ENCODE data around the gene INCENP.

INCENP gene

DNA sequence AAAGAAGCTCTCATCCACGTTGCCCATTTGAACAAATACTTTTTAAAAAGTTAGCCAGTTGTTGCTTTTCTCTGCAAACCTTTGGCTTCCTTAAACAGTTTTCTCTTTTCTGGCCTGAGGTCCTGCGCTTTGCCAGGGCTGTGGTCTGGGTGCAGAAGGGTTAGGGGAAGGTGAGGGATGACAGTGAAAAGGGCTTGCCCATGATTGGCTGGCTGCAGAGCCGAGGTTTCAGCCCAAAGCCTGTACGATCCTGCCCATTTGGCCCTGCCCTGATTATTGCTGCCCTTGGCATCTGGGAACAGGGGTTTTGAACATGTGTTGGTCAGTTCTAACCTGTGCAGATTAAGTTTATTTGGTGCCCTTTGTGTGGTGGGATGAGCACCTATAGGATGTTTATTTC is 1.5 kb downstream of the INCENP start:
- DNase-seq = no peak

DNA sequence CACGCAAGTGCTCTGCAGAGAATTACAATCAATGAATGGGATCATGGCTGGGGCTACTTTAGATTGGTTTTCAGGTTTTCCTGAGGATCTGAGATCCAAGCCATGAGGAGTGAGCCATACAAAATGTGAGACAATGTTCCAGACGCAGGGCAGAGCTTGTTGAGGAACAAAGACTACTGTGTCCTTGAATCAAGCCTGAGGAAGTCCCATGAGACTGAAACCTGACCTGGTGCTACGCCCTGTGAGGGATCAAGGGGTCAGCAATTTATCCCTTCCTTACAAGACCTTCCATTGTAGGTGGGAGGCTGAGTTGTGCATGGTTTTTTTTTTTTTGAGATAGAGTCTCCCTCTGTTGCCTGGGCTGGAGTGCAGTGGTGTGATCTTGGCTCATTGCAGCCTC is 2.1 kb downstream of the INCENP start:
- DNase-seq = no peak

DNA sequence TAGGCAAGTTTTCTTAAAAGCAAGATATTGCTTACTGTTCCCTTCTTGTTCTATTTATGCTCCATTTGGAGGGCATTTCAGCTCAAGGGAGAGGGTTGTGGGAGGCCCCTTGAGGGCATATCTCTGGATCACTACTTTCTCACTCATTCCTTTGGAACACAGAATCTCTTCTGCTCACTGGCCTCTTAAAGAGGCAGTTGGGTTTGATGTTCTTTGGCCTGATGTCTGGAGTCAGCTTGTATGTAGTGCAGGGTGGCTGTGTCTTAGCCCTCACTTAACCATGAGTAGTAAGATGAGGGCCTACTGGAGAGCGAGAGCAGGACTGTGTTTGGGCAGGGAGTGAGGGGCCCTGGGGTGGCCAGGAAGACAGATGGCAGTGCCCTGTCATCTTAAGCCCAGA is 3.6 kb downstream of the INCENP start:
- no peak for DNase-seq

DNA sequence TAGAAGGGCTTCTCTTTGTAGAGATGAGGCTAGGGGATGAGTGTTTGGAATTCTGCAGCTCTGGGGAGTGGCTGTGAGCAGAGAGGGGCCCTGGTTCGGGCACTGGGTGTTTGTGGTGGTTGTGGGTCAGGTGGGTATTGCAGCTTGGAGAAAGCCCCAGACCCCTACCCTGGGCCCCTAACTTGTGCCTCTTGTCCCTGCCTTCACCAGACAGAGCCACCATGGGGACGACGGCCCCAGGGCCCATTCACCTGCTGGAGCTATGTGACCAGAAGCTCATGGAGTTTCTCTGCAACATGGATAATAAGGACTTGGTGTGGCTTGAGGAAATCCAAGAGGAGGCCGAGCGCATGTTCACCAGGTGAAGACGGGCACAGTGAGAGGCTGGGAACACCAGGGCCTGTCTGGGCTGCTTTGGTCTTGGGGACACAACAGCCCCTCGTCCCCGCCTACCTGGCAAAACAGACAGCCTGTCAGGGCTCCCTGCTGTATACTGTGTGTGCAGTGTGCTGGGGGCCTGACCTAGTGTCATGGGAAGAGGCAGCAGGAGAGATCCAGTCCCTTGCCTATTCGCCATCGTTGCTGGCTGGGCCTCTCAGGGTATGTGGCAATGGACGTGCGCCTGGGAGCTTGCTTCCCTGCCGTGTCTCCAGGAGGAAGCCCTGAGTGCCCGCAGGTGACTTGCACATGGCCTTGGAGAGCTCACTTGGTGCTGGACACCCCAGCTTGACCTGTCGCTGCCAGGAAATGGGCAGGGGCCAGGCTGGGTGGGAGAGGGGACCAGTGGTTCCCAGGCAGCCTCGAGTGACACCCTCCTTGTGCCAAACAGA is 4.3 kb downstream of the INCENP start:
- DNase-seq = no peak

DNA sequence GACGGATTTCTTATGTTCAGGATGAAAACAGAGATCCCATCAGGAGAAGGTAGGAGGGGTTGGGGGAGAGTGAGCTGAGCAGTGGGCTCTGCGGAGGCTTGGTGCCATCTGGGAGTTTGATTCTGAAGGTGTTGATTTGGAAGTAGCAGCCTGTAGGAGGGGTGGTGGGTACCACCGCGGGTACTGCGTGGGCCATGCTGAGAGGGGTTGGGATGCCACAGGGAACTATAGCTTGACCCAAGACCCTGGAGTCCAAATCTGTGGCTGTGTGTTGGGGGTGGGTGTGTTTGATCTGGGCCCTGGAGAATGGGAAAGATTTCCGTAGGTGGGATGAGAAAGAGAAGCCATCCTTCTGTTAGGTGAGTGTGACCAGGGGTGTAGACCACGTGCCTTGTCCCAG is 5.0 kb downstream of the INCENP start:
- no peak for DNase-seq

DNA sequence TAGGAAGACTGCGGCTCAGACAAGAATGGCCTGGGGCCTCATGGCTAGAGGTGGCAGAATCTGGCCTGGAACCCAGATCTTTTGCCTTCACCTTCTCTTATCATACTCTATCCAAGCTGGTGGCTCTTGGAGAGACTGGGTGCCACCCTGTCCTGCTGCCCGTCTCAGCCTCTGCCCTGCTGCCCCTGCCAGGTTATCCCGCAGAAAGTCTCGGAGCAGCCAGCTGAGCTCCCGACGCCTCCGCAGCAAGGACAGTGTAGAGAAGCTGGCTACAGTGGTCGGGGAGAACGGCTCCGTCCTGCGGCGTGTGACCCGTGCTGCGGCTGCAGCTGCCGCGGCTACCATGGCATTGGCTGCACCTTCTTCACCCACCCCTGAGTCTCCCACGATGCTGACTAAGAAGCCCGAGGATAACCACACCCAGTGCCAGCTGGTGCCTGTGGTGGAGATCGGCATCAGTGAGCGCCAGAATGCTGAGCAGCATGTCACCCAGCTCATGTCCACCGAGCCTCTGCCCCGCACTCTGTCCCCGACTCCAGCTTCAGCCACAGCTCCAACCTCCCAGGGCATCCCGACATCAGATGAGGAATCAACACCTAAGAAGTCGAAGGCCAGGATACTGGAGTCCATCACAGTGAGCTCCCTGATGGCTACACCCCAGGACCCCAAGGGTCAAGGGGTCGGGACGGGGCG is 5.9 kb downstream of the INCENP start:
- DNase-seq = no peak

DNA sequence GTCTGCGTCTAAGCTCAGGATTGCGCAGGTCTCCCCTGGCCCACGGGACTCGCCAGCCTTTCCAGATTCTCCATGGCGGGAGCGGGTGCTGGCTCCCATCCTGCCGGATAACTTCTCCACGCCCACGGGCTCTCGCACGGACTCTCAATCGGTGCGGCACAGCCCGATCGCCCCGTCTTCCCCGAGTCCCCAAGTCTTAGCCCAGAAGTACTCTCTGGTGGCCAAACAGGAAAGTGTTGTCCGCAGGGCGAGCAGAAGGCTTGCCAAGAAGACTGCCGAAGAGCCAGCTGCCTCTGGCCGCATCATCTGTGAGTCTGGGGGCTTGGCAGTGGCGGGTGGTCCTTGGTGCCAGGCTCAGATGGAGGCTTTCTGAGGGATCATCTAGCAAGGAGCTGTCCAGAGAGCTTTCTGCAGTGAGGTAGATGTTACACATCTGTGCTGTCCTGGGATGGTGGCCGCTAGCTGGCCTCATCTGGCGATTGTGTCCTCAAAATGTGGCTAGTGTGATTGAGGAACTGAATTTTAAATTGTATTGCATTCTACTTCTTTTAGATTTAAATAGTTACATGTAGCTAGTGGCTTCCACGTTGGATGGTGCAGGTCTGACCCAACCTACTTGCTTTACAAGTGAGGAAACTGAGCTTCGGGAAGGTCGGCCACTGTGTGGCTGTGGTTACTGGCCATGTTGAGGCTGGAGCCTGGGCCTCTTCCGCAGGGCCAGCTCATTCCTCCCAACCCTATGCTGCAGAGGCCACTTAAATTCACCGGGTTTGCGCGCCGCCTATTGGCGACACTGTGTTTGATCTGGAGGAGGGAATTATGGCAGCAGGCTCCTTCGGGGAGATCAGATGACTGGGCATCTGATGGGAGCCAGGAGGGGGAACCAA is 6.7 kb downstream of the INCENP start:
- DNase-seq = no peak

DNA sequence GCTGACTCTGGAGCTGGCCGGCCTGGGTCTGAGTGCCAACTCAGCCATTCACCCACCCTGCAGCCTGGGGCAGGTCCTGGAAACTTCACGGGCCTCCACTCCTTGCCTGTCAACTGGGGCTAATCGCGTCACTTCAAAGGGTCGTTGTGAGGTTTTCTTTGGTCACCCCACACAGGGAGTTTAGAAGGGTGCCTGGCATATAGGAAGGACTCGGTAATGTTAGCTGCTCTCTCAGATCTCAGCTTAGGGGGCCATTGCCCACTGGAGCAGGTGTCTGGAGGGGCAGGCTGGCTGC is 7.3 kb downstream of the INCENP start:
- no peak for DNase-seq

DNA sequence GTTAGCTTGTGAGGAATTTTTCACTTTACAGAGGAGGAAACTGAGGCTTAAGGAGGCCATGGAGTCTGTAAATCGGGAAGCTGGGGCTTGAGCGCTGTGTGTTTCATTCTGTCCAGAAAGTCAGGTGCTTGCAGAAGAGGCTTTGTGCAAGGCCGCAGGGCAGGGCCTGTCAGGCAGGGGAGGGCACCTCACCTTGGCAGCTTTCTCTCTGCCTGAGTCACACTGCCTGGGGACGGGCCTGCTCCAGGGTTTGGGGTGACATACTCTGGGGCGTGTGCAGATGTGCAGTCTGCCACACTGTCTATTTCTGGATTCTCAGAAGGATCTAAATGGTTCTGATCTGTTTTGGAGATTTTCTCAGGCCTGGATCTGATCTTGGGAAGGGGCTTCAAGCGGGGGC is 8.4 kb downstream of the INCENP start:
- DNase-seq = no peak

DNA sequence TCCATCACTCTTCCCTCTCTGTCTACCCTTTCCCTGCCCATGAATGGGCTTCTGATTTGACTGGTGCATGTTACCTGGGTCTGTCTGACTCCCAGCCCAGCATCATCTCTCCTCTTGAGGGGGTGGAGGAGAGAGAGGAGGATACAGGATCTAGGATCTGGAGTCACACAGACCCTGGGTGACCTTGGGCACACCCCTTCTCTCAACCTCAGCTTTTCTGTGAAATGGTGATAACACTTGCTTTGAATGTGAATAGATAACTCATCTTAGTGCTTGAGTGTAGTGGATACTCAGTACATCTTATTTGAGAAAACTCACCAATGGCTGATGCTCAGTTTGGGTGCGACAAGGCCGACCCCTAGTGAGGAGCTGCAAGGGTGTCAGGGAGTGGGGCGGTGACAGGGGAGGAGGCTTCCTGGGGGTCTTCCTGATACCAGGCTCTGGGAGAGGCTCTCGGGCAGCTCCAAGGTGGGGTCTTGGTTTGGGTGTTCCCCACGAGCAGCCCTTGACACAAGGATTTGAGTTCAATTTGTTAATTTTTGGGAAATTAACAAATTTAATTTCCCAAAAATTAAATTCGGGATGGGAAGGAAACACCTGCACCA is 9.0 kb downstream of the INCENP start:
- no peak for DNase-seq

DNA sequence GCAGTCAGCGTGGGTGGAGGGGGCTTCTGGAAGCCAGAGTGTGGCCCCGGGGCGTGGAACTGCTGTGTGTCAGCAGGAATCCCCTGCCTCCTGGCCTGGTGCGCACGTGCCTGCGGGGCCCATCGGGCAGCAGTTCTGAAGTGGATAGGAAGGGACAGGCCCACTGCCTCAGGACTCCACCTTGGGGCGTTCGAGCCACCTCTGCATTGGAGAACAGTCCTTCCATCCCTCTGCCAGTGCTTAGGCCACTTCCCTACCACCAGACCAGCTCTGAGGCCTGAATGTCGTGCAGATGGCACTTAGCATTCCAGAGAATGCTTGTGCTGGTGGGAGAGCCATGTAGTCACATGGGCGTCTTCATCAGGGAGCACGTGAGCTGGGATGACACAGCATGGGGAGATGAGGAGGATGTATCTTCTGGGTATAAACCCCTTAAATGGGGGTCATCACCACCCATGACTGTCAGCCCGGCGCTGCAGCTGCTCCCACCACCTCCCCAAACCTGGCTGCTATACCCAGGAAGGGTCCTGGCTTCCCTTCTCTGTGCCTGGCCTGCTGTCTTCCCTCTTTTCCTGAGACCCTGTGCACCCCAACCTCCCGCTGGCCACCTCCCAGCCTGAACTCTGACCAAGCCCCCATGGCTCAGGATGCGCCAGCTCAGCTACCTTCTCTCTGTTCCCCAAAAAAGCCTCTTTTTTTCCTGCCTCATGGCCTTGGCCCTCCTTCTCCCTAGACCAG is 9.7 kb downstream of the INCENP start:
- DNase-seq = no peak

DNA sequence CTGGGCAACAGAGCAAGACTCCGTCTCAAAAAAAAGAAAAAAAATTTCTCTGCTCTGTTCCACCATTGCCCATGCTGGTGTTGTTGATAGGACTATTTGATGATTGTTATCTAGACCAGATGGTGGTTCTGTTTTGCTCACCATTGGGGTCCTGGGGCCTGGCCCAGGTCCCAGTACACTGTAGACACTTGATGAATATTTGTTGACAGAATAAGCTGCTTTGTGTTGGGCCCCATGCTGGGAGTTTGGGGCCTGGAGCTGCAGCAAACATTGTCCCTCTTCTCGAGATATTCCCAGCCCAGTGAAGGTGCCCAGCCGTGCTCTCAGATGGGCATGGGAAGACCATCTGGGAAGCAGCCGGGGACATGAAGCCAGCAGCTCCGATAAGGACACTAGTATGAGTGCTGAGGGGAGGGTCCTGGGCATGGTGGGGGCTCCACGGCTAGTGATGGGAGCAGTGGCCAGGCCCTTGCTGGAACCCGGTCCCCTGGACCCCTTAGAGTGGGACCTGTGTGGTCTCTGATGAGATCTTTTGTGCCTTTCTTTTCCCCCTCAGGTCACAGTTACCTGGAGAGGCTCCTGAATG is 13.6 kb downstream of the INCENP start:
- no peak for DNase-seq

DNA sequence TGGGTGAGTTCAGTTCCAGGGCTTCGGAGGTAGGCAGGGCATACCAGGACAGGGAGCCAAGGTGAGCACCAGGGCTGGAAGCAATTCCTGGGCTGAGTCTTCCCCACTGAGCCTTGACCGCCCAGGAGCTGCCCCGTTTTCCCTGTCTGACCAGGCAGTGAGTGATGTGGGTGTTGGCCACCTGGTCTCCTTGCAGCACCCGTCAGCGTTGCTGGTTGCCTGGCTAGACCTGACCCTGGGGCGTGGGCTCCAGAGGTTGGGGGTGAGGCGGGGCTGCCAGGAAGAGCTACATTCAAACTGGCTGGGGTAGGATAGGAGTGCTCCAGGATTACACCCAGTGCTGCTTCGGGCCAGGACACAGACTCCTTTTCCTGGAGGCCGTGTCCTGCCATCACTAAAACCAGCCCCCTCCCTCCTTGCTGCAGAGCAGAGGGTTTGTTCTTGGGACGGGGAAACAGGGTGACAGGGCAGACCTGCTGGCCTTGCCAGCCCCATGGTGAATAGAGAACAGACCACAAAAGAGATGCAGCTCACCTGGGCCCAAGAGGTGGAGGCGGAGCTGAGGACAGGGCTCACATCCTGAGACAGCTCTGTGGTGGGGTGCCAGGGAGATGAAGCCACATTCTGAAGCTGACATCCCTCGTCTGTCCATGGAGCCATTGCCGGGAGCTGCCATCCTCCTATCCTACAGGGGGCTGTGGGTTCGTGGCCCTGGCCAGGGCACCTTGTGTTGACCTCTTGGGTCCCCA is 14.2 kb downstream of the INCENP start:
- DNase-seq = no peak

DNA sequence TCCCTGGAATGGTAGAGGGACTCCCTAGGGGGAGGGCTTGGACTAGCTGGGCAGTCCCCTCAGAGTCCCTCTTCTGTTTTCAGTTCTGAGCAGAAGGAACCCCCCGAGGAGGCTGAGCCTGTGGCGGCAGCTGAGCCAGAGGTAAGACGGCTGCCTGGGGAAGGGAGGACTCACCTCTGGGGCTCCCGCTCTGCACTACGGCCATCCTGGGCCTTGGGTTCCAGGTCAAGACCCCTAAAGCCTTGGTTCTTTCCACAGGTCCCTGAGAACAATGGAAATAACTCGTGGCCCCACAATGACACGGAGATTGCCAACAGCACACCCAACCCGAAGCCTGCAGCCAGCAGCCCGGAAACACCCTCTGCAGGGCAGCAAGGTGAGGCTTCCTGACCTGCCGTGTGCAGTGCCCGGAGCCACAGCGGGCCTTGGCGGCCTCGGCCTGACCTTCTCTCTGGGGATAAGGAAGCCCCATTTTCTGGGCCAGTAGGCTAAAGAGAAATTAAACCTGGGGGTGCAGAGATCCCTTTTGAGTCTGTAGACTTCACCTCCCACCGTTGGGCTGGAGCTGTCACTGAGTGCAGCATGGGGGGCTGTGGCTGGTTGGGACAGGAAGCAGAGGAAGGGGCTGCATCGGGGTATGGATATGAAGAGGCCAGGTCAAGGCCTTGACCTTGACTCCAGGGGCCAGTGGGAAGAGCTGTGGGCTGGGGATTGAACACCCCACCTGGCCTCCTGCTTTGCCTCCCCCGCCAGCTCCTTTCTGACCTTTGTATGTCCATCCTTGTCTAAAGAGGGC is 15.0 kb downstream of the INCENP start:
- no peak for DNase-seq

DNA sequence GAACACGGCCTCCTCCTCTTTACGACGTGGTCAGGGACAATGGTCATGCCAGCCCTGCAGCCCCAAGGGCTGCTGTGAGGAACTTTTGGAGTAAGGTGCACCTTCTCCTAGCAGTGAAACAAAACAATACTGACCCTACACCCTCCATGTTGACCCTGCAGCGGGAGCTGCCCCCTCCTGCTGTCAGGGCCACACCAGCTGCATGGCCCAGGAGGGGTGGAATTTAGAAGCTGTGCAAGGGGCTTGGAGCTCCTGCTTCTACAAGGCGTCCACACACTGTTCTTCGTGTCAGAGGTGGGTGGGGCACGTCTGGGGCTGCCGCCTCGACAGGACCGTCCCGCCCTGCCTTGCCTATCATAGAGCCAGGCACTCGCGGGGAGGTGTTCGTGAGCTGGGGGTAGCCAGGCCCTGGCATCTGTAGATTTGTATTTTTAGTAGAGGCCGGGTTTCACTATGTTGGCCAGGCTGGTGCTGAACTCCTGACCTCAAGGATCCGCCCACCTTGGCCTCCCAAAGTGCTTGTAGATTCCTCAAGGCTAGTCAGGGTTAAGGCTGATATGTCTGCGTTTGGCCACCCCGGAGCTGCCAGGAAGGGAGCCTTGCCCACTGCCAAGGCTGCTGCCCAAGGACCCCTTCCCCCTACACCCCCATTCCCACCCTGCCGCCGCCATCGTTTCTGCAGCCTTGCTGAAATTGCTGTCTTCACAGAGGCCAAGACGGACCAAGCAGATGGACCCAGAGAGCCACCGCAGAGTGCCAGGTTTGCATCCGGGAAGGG is 15.9 kb downstream of the INCENP start:
- no peak for DNase-seq

DNA sequence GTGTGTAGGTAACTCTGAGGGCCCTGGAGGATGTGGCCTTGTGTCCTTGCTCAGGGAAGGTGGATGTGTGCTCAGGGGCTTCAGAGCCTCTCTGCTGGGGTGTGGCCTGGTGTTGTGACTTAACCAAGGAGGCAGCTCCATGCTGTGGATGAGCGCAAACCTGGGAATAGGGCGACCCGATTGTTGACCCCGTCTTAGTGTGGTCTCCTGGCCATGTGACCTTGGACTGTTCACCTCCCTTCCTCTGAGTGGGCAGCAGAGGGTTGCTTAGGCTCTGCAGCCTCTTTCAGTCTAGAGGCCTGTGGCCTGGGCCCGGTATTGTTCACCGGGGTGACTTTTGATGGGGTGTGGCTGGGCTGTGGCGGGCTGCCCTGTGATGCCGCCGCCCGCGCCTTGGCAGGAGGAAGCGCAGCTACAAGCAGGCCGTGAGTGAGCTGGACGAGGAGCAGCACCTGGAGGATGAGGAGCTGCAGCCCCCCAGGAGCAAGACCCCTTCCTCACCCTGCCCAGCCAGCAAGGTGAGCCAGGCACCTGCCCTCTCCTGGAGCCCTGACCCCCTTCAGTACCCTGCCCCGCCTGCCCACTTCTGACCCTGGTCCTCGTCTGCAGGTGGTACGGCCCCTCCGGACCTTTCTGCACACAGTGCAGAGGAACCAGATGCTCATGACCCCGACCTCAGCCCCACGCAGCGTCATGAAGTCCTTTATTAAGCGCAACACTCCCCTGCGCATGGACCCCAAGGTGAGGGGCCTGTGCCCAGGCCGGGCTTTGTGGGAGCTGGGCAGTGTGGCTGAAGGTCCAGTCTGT is 16.7 kb downstream of the INCENP start:
- DNase-seq = no peak

DNA sequence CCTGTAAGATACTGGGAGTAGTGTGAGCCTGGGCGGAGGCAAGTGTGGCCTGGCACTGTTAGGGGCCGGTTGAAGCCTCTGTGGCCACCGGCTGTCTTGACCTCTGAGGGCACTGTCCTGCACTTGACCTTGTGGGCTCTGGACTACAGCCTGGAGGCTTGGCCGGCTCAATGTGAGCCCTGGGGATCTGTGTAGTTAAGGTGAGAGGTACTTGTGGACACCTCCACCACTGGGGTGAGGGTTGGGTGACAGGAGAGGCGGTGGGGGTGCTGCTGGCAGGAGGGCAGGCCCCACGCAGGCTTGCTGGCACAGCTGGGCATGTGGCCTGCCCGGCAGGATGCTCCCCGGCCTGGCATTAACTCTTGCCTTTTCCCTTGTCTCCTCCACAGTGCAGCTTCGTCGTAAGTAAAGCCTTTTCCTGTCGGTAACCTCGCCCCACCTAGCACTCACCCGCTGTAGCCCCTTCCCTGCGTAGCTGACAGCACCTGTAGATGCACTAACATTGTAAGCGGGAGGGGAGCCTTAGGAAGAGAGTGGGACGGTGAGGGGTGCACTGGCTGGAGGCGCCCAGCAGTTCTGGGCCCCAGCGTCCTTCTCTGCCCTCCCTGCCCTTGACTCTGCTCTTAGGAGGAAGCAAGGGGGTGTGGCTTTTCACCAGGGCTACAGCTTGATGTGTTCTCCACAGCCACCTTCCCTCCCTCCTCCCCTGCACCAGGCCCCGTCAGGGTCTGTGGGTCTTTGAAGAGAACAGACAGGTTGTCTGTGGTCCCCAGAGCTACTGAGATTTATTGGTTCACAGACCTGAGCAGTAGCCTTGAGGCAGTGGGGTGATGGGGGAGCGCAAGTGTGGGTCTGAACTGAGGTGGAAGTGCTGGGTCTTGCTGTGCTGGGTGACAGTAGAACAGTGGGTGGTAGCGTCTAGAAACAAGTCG is 17.6 kb downstream of the INCENP start:
- no peak for DNase-seq

DNA sequence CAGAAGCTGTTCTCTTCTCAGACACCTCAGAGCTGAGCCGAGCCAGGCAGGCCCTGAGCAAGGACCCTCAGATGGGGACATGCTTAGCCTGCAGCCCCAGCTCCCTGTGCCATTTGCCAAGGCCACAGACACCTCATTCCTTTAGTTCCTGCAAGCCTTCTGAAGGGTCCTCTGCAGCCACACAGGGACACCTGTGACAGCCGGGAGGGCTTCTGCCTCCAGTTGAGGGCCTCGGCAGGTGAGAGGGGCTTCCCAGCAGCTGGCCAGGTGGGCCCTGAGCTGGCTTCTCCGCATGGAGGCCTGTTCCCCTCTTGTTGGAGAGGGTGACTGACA is 18.2 kb downstream of the INCENP start:
- DNase-seq = peak; percentile 5

Measured in CD4-positive, alpha-beta T cell treated with Interleukin-15 for 1 hour (primary cell).